ENCODE data around the gene DQX1.

The DQX1 gene

GRCh38 chr2:74507926-74508520, 18.0 kb downstream of the DQX1 start:
- DNase-seq (ENCODE audit: low spot score) = no peak

DNA sequence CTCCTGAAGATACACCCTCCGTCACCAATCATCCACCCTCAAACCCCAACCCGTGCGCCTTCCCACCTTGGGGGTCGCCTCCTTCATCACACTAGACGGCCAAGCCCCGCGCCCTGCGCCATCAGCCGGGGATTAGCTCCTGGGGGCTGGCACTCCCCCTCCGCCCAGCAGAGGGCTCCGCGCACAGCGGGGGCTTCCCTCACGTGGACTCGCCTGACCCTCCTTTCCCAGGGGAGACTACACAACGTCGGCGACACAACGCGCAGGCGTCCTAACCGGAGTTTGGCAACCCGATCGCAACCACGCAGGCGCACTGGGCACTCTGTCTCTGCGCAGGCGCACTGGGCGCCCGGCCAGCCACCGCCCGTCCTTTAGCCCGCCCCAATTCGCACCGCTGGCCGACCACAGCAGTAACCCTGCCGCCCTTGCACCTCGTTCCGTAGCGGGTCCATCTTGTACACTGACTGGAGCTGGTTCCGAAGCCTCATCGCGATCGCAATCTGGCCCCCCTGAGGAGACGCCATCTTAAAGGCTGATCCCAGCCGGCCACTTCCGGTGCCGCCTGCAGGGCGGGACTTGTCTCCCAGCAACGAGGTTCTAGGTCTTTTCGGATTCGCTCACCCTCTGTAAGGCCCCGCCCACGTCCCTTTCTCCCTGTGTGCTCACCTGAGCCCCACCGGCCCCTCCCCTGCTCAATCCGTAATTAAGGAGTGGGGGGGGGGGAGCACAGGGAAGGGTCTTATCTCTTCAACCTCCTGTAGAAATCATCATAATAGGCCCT, 18.7 kb downstream of the DQX1 start, which contains the start of gene PCGF1:
Gene PCGF1 (minus strand): TSS at position 551 of the 781 bp plus-strand sequence. CDS start 27 bp downstream, at position 524.
- DNase-seq (ENCODE audit: low spot score) = peak; percentile 98

DNA sequence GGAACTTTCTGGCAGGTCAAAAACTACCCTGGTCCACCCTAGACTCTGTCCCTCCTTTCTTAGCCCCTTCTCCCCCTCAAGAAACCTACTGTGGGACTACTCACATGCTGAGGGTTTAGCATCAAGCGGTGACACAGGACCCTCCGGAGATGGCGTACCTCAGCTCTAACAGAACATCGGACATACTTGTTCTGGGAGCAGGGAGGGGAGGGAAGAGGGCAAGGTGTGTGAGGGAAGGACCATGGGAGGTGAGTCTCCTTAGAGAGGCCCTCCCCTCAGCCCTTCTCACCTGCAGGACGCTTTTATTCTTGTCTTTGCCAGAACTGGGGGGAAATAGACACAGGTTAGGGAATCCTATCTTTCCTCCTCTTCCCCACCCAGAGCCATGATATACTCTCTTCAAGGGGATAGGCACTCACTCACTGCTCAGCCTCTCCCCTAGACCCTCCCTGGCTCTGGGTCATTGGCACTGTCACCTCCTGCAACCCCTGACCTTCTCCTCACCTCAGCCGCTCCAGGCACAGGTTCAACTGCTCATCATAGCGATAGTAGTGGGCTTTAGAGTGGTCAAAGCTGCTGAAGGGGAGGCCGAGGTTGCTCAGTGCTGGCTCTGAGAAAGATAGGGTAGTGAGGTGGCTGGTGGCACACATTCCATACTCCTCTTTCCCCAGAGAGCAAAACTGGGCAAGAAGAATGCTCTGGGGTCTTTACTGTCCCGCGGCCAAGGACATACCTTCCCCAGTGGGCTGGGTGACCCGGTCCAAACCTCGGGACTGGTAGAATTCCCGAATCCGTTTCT, 20.4 kb downstream of the DQX1 start:
- DNase-seq (ENCODE audit: low spot score) = no peak

GRCh38 chr2:74504591-74504990, 21.4 kb downstream of the DQX1 start:
- no peak for DNase-seq (ENCODE audit: low spot score)

DNA sequence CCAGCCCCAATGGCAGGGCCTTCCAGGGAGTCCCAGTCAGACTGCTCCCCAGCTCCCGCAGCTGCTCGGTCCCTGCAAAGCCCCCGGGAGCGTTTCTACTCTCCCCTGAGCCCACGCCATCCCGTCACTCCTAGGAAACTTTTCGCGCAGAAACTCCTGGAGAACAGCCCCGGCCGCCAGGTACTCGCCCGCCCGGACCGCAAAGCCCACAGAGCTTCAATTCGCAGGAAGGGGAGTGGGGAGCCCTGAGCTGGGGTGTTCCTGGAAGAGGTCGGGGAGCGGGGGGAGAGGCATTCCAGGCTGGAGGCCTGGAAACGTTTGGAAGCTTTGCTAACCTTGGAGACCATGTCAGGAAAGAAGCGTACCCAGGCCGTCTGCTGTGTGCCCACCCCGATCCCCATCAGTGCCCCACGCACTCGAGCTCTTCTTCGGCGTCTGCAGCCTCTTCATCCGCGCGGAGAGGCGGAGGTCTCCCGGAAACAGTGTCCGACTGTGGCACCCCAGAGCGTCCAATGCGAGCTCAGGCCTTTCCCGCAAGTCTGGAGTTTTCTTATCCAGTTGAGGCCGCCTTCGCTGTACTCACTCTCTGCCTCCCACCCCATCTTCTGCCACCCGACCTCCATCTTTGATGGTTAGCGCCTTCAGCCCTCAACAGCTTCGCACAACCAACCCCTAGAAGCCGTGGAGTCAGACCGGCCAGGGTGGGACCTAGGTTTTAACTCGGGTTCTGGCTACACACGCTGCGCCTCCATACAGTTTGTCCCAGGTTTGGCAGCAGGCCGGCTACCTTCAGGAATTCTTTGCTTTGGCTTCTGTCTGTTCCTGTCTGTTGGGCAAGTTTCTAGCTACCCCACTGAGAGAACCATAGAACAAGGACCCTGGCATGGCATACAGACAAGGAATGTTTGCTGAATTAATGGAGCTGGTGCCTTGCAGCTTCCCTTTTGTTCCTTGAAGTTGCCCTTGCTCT, 22.2 kb downstream of the DQX1 start:
- no peak for DNase-seq (ENCODE audit: low spot score)

GRCh38 chr2:74502720-74503505, 23.1 kb downstream of the DQX1 start:
- DNase-seq (ENCODE audit: low spot score) = peak; percentile 56

DNA sequence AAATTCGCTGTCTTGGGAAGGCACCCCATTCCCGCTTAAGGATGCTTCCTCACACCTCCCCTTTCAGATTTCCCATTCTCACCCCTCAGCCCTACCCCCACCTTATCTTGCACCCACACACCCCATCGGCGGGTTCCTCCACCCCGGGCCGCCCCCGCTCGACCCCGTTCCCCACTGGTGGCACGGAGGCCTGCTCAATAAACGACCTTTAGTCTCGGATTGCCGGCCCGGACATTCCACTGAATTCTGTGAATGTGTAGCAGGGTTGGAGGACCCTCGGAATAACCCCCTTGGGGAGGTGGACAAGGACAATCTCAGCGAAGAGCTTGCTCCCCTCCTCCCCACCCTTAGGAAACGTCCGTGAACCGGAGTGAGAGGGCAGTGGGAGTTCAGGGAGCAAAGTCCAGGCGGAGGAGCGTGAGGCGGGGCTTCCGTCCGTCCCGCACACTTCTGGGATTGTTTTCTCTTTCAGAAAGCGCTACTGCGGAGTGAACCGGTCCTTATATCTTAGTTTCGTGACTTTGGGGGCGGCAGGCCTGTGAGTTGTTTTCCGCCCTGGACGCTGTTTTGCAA, 23.8 kb downstream of the DQX1 start:
- no peak for DNase-seq (ENCODE audit: low spot score)

DNA sequence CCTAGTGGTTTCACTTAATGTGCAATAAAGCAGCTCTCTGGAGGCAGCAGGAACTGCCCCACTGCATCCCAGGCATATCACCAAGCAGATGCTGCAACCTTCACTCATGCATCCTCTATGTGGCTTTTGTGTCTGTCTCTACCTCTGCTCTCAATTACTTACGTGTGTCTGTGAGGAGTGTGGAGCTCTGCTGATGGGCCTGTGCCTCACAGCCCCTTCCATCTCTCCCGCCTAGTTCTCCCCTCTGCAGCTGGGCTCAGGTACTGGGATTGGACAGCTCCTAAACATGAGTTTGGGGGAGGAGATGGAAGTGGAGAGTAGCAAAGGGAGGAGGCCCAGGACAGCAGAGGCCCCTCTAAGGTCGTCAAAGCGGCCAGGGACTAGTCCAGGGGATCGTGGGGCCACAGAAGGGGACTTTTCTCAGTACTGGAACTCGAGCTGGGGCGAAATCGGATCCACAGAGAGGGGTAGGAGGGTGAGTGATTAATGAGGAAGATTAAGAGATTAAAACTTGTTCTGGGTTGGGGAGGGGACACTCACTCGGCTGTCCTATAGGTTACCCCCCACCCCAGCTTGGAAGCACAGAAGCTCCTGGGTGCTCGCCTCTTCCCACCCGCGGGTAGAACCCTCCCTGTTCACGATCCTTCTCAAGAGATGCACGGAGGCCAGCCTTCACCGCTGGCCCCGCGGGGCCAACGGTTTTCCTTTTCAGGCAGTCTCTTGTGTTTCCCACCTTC, 24.5 kb downstream of the DQX1 start:
- no peak for DNase-seq (ENCODE audit: low spot score)

DNA sequence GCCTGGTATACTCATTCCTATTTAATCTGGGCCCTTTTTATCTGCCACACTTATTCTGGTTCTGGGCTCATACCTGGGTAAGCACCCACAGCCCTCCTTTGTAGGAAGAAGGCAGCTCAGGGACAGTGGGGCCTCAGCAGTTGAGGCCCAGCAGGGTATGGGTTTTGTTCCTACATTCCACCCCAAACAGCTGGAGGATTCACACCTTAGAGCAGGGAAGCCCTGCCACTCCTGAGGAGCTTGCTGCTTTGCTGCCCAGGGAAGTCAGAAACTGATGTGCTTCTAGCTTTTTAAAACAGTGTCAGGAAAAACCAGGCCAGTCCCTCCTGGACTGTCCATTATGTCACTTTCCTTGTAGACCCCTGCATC, 25.5 kb downstream of the DQX1 start:
- DNase-seq (ENCODE audit: low spot score) = no peak

DNA sequence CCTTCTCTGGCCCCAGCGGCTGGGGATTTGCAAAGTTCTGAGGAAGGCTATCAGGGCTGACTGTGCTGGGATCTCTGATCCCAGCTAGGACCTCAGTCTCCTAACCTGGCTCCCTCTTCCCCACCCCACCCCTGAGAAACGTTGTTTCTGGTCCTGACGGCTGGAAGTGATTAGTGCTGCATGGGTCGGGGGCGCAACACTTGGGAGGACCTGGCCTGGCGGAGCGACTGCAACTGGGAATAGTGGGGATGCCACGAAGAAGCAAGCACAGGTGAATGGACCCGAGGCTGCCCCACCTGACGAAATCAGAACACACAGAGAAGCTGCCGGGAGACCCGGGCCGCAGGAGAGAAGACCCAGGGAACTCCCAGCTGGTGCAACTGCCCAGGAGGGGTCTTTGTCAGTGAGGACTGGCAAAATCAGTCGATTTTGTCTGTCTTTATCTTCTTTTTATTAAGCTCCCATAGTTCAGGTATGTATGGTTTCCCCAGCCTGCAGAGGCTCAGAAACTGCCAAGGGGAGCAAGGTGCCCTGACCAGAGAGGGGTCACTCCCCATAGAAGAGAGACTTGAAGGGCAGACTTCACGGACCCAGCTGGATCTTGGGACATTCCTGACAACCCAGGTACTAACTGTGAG, 26.0 kb downstream of the DQX1 start:
- no peak for DNase-seq (ENCODE audit: low spot score)

DNA sequence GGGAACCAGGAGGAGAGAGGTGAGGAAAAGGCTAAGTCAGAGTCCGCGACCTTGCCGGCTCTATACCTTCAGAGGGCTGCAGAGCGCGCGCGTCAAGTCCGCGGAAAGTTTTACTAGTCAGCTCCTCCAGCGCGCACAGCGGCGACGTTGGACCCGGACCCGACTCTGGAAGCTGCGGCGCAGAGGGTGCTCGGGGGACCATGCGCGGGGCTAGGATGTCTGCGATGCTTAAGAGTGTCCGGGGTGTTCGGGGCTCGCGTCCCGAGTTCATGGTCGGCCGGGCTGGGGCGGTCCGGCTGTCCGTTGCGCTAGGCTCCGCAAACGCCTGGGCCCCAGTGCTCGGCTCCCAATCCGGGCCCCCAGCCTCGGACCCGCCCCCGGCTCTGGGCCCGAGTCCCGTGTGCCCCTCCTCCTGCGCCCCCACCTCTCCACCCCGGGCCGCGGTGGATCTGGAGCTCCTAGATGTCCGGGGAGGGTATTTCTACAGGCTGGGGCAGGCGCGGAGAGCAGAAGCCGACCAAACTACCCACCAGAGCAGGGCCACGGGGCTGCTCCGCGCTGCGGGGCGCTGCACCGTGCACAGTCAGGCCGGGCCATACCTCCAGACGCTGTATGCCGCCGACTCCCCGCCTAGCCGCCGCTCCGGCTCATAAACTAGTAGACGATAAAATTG, 26.6 kb downstream of the DQX1 start, which contains the start of gene LBX2:
Gene LBX2 (minus strand): TSS at position 337 of the 673 bp plus-strand sequence. CDS start 66 bp downstream, at position 271.
- no peak for DNase-seq (ENCODE audit: low spot score)

DNA sequence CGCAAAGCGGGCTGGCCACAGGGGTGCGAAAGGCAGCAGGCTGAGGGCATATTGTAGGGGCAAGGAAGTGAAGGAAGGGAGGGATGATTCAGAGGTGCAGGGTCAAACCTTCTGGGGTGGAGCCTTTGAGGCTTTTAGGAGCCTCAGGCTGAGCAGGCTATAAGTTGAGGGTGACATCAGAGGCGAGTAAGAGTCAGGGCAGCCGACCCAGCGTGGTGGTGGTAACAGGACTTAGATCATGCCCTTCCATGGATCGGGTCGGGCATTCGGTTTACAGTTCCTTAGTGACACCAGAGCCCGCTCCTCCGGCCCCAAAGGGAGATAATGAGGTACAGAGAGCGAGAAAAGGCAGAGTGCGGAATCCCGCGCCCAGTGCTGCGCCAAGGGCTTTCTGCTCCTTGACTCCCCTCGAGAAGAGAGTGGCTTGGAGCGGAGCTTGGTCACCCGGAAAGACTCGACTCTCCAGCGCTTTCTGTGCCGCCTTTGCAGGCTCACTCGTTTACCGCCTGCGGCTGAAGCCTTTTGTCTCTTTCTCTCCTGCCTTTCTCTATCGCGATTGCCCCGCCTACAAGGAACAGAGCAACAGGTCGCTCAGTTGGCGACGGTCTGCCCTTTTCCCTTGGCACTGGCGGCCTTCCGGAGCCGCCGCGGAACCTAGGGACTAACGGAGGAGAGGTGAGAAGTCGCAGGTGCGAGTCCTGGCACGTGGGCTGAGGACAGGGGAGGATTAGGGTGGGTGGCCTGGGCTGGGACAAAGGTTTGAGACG, 27.3 kb downstream of the DQX1 start:
- peak; percentile 45 for DNase-seq (ENCODE audit: low spot score)

DNA sequence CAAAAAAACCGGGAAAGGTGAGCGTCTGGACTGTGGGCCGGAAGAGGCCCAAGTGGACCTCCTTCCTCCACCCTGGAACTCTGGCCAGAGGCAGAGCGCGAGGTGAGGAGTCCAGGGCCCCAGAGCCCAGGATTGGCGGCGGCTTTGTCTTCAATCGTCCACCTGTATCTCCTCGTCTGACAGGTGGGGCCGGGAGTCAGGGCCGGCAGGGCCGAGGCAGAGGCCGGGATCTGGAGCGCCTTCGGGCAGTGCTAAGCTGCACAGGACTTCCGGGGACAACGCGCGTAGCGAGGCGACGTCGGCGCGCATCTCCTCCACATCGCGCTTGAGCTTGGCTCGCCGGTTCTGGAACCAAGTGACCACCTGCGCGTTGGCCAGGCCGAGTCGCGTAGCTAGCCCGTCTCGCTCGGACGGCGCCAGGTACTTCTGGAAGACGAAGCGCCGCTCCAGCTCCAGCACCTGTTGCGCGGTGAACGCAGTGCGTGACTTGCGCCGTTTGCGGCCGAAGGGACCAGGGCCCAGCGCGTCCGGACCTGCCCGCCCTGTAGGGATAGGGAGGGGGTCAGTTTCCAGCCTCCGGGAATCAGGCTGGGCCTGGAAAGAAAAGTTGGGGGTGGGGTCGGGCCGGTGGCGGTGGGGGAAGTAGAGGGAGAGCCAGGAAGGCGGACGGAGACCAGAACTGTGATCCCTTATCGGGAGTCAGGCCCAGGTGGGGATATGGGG, 28.1 kb downstream of the DQX1 start:
- no peak for DNase-seq (ENCODE audit: low spot score)

- DNase-seq (ENCODE audit: low spot score) = no peak
Observed at GRCh38 chr2:74496997-74497776, 28.8 kb downstream of the DQX1 start.

GRCh38 chr2:74495440-74495839, 30.6 kb downstream of the DQX1 start:
- no peak for DNase-seq (ENCODE audit: low spot score)

DNA sequence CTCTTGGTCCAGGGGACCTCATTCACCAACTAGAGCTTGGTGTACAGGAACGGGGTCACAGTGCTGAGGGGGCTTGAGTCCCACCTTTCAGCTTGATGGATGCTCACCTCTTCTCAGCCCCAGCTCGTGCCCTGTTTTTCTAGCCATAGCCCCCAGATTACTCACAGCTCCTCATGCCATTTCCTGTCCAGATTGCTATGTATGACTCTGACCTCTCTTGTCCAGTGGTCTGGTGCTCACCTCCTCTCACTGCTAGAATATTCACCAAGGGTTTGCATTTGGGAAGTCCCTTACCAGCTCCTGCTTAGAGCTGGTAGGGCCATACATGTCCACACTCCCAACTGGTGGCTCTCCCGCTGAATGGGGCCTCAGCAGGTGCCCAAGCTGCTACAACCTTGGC, 32.5 kb downstream of the DQX1 start:
- no peak for DNase-seq (ENCODE audit: low spot score)

All from CD4-positive, alpha-beta T cell treated with Interleukin-15 for 4 hours (primary cell).